Stimulated activated naive CD8-positive, alpha-beta T cell treated with anti-CD3 and anti-CD28 coated beads, Interleukin-15, Interleukin-2, amounts not matched to agents 100 ng/mL and 50 ng/mL, for 24 hours (primary cell): ENCODE results near the gene SLC16A1.
"Not testable (repeated sequence)": the region's sequence is repeated elsewhere in the genome, so short reads cannot be mapped to it uniquely, and the experiment has no call there.

Experiments
- H3K27ac Mint-ChIP-seq: one replicate; pipeline ENCODE4 v1.8.0; 2021; ENCODE audit warnings: mild to moderate bottlenecking, mixed read lengths
- H3K27me3 Mint-ChIP-seq: one replicate; pipeline ENCODE4 v1.8.0; 2021; ENCODE audit warnings: mixed read lengths
- H3K36me3 Mint-ChIP-seq: one replicate; pipeline ENCODE4 v1.8.0; 2021; ENCODE audit warnings: low read depth, mixed read lengths
- H3K4me1 Mint-ChIP-seq: one replicate; pipeline ENCODE4 v1.8.0; 2021; ENCODE audit warnings: low read depth, mixed read lengths
- H3K4me3 Mint-ChIP-seq: one replicate; pipeline ENCODE4 v1.8.0; 2021; ENCODE audit warnings: mild to moderate bottlenecking, mixed read lengths
- H3K9me3 Mint-ChIP-seq: one replicate; pipeline ENCODE4 v1.8.0; 2021; ENCODE audit warnings: mixed read lengths

The SLC16A1 gene

GRCh38 chr1:112955773-112956543, at the start of gene SLC16A1:
TSS of gene SLC16A1 (minus strand) at chr1:112956196. CDS start at chr1:112929308, 26,888 bp downstream.
- Mint-ChIP-seq H3K9me3 (no peaks in the 10 kb centered on the region), H3K36me3 (peaks cover 65% of the 10 kb centered on the region)

GRCh38 chr1:113003751-113004690, 48.0 kb upstream of the SLC16A1 start:
- no peaks in the 10 kb centered on the region for H3K27me3 Mint-ChIP-seq
- H3K4me3 Mint-ChIP-seq = no peak overlapping the region
- H3K36me3 Mint-ChIP-seq = peaks cover 38% of the 10 kb centered on the region
- no peak overlapping the region for H3K27ac Mint-ChIP-seq
- no peaks in the 10 kb centered on the region for H3K4me1 Mint-ChIP-seq
- no peaks in the 10 kb centered on the region for H3K9me3 Mint-ChIP-seq

More at GRCh38 chr1:112955773-112956543, at the start of gene SLC16A1:
- H3K27ac Mint-ChIP-seq = peak within 1 kb of the TSS; percentile 100
- no peaks in the 10 kb centered on the region for H3K27me3 Mint-ChIP-seq
- H3K4me3 Mint-ChIP-seq = peak within 1 kb of the TSS; percentile 100
- peaks cover 63% of the 10 kb centered on the region for H3K4me1 Mint-ChIP-seq

GRCh38 chr1:113002297-113002696, 46.3 kb upstream of the SLC16A1 start:
- H3K9me3 Mint-ChIP-seq = no peaks in the 10 kb centered on the region

GRCh38 chr1:112998592-112999235, 42.7 kb upstream of the SLC16A1 start:
- no peak overlapping the region for H3K4me3 Mint-ChIP-seq
- H3K36me3 Mint-ChIP-seq = peaks cover 50% of the 10 kb centered on the region
- no peaks in the 10 kb centered on the region for H3K4me1 Mint-ChIP-seq
- H3K27me3 Mint-ChIP-seq = no peaks in the 10 kb centered on the region
- no peaks in the 10 kb centered on the region for H3K9me3 Mint-ChIP-seq
- no peak overlapping the region for H3K27ac Mint-ChIP-seq

More at GRCh38 chr1:113002297-113002696, 46.3 kb upstream of the SLC16A1 start:
- Mint-ChIP-seq H3K27me3 (no peaks in the 10 kb centered on the region), H3K27ac (no peak overlapping the region), H3K36me3 (peaks cover 44% of the 10 kb centered on the region), H3K4me3 (no peak overlapping the region), H3K4me1 (no peaks in the 10 kb centered on the region)

GRCh38 chr1:112997781-112998180, 41.8 kb upstream of the SLC16A1 start:
- H3K9me3 Mint-ChIP-seq = no peaks in the 10 kb centered on the region
- H3K4me3 Mint-ChIP-seq = no peak overlapping the region
- peaks cover 49% of the 10 kb centered on the region for H3K36me3 Mint-ChIP-seq
- no peaks in the 10 kb centered on the region for H3K27me3 Mint-ChIP-seq
- H3K27ac Mint-ChIP-seq = no peak overlapping the region
- no peaks in the 10 kb centered on the region for H3K4me1 Mint-ChIP-seq

GRCh38 chr1:112995890-112996289, 39.9 kb upstream of the SLC16A1 start:
- no peak overlapping the region for H3K27ac Mint-ChIP-seq
- H3K9me3 Mint-ChIP-seq = no peaks in the 10 kb centered on the region
- no peaks in the 10 kb centered on the region for H3K27me3 Mint-ChIP-seq
- H3K4me3 Mint-ChIP-seq = no peak overlapping the region
- no peaks in the 10 kb centered on the region for H3K4me1 Mint-ChIP-seq
- H3K36me3 Mint-ChIP-seq = peaks cover 41% of the 10 kb centered on the region

- not testable (repeated sequence) for H3K27ac Mint-ChIP-seq, H3K4me3 Mint-ChIP-seq, H3K9me3 Mint-ChIP-seq, H3K4me1 Mint-ChIP-seq, H3K27me3 Mint-ChIP-seq
- H3K36me3 Mint-ChIP-seq = peaks cover 35% of the 10 kb centered on the region
These were observed 39.0 kb upstream of the SLC16A1 start for GRCh38 chr1:112995021-112995420.

GRCh38 chr1:112992780-112993179, 36.8 kb upstream of the SLC16A1 start:
- Mint-ChIP-seq H3K9me3 (no peaks in the 10 kb centered on the region), H3K4me3 (no peak overlapping the region), H3K27me3 (no peaks in the 10 kb centered on the region), H3K4me1 (no peaks in the 10 kb centered on the region), H3K36me3 (peaks cover 15% of the 10 kb centered on the region), H3K27ac (no peak overlapping the region)

GRCh38 chr1:112991402-112992120, 35.6 kb upstream of the SLC16A1 start:
- Mint-ChIP-seq H3K4me1 (no peaks in the 10 kb centered on the region), H3K27me3 (no peaks in the 10 kb centered on the region), H3K36me3 (peaks cover 15% of the 10 kb centered on the region), H3K4me3 (no peak overlapping the region), H3K9me3 (no peaks in the 10 kb centered on the region), H3K27ac (no peak overlapping the region)

- Mint-ChIP-seq H3K27me3 (no peaks in the 10 kb centered on the region), H3K4me3 (no peak overlapping the region), H3K4me1 (no peaks in the 10 kb centered on the region), H3K36me3 (peaks cover 6% of the 10 kb centered on the region), H3K27ac (no peak overlapping the region), H3K9me3 (no peaks in the 10 kb centered on the region)
These were observed 34.3 kb upstream of the SLC16A1 start for GRCh38 chr1:112990271-112990670.

GRCh38 chr1:112988367-112988766, 32.4 kb upstream of the SLC16A1 start:
- no peak overlapping the region for H3K27ac Mint-ChIP-seq
- peaks cover 5% of the 10 kb centered on the region for H3K36me3 Mint-ChIP-seq
- H3K27me3 Mint-ChIP-seq = no peaks in the 10 kb centered on the region
- no peaks in the 10 kb centered on the region for H3K9me3 Mint-ChIP-seq
- no peaks in the 10 kb centered on the region for H3K4me1 Mint-ChIP-seq
- no peak overlapping the region for H3K4me3 Mint-ChIP-seq

- Mint-ChIP-seq H3K4me1 (no peaks in the 10 kb centered on the region), H3K27me3 (no peaks in the 10 kb centered on the region), H3K27ac (no peak overlapping the region), H3K4me3 (no peak overlapping the region), H3K9me3 (no peaks in the 10 kb centered on the region), H3K36me3 (peaks cover 5% of the 10 kb centered on the region)
These were observed 29.1 kb upstream of the SLC16A1 start for GRCh38 chr1:112985123-112985522.

GRCh38 chr1:112983537-112984131, 27.6 kb upstream of the SLC16A1 start:
- no peaks in the 10 kb centered on the region for H3K27me3 Mint-ChIP-seq
- no peaks in the 10 kb centered on the region for H3K4me1 Mint-ChIP-seq
- H3K36me3 Mint-ChIP-seq = peaks cover 5% of the 10 kb centered on the region
- H3K27ac Mint-ChIP-seq = no peak overlapping the region
- H3K9me3 Mint-ChIP-seq = no peaks in the 10 kb centered on the region
- H3K4me3 Mint-ChIP-seq = no peak overlapping the region
